Retinal pigment epithelial cell (primary cell): ENCODE data around the gene CXCL1.

ENCODE experiments used
- DNase-seq: peaks from one replicate; pipeline ENCODE4 v3.0.0-alpha.2; 2010; ENCODE audit warnings: low read depth
- H3K4me3 ChIP-seq: 2 replicates; pipeline ENCODE4 v1.5.1; 2011; ENCODE audit warnings: mild to moderate bottlenecking, low read length, control low read depth, moderate library complexity
- CTCF ChIP-seq: conservative IDR thresholded peaks from 2 replicates; pipeline ENCODE4 v1.5.1; 2011; ENCODE audit warnings: low read depth, low read length, control low read depth, inconsistent platforms

The CXCL1 gene

DNA sequence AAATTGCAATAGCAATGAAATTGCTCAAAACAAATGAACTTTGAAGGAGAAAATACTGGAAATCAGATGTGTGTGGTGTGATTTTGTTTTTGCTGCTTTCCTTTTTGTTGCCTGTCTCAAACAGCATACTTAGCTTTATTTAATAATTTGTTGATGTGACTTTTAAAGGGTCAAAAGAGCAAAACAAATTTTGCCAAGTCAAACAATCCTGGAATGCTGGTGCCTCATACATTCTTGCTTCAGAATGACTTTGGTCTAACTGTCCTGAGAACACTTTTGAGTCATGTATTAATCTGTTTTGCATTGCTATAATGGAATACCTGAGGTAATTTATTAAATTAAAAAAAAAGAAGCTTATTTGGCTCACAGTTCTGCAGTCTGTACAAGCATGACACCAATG is 12.7 kb upstream of the CXCL1 start:
- peak; percentile 77 for DNase-seq
- no peak for TF ChIP-seq CTCF
- no peak overlapping the region for H3K4me3 ChIP-seq

GRCh38 chr4:73859614-73860088 is 9.5 kb upstream of the CXCL1 start:
- H3K4me3 ChIP-seq: no peak overlapping the region
- TF ChIP-seq CTCF: no peak
- no peak for DNase-seq

- TF ChIP-seq CTCF: no peak
- DNase-seq: no peak
- no peak overlapping the region for H3K4me3 ChIP-seq
Measured at GRCh38 chr4:73860181-73860580, 9.0 kb upstream of the CXCL1 start.

- no peak overlapping the region for H3K4me3 ChIP-seq
- DNase-seq: no peak
- no peak for TF ChIP-seq CTCF
Measured at GRCh38 chr4:73860917-73861316, 8.3 kb upstream of the CXCL1 start.

DNA sequence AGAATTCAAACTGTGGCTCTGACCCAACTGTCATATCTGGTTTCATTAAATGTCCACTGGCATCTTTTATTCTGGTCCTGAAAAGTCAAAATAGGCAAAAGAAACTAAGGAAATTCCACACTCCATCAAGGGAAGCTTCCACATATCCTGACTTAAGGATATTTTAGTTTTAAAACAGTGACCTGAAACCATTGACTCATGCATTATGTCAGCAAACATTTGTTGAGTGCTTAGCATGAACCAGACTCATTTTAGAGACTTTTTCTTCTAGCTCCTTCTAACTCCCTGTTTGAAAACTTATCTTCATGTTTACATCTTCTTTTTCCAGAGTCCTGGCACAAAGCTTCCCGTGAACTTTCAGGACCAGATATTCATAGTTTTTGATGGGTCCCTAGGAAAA is 6.9 kb upstream of the CXCL1 start:
- no peak for DNase-seq
- no peak overlapping the region for H3K4me3 ChIP-seq
- no peak for TF ChIP-seq CTCF

GRCh38 chr4:73864365-73864764 is 4.8 kb upstream of the CXCL1 start:
- no peak for DNase-seq
- peak; percentile 66 for TF ChIP-seq CTCF
- H3K4me3 ChIP-seq: no peak overlapping the region

DNA sequence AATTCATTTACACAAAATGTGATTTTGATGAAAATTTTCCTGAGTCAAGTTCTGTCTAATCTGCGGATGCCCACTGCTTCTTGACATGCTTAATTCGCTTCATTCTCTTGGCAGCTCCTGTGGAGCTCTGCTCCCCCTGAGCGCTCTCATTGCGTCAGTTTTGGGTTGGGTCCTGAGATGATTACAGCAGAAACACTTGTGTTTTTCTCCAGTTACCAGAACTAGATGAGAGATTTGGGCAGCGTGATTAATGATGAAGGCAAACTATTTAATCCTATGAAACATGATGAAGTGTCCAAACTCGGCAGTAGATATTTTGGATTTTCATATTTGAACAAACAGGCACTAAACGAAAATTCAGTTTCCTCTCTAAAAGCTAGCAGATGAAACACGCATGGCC is 4.2 kb upstream of the CXCL1 start:
- DNase-seq: no peak
- H3K4me3 ChIP-seq: no peak overlapping the region
- TF ChIP-seq CTCF: no peak
